Measurements from ENCODE around the gene GZMM. TPM values are rescaled to one million over a fixed set of nuclear protein-coding genes. Genes with fewer than 3 reads are reported as not detected.

Gene GZMM
- total and polyA plus RNA-seq, 2 of the 13 experiments (the other 11 are each of a cell fraction or from before 2014, with no cell fraction given): 0.07 TPM; not detected in 1

GRCh38 chr19:524062-524674 lies 19.7 kb upstream of the GZMM start (continued):
- TF ChIP-seq CEBPB (IDR thresholded peaks at IDR 0.05; ENCODE audit: borderline replicate concordance, low read depth, low read length) (no peak), ZHX2 (IDR thresholded peaks at IDR 0.05; ENCODE audit: low read depth) (no peak), ZHX2 (CRISPR knock-in tag; IDR thresholded peaks at IDR 0.05; ENCODE audit: borderline replicate concordance) (no peak), FLYWCH1 (CRISPR knock-in tag; IDR thresholded peaks at IDR 0.05) (no peak), MAX (IDR thresholded peaks at IDR 0.05) (peak; percentile 71), ZFP62 (CRISPR knock-in tag; IDR thresholded peaks at IDR 0.05) (no peak), ZBTB37 (CRISPR knock-in tag; IDR thresholded peaks at IDR 0.05) (0 out of 2 replicates have a peak, but pooled peaks have one; percentile 13), ZBTB38 (CRISPR knock-in tag; IDR thresholded peaks at IDR 0.05) (peak; percentile 80; the same call in 1 of the 2 replicates), DNMT3B (CRISPR knock-in tag; conservative IDR thresholded peaks at IDR 0.05) (no peak), ZNF563 (CRISPR knock-in tag; IDR thresholded peaks at IDR 0.05) (no peak), ZNF761 (CRISPR knock-in tag; conservative IDR thresholded peaks at IDR 0.05) (0 out of 2 replicates have a peak, but pooled peaks have one; percentile 20), HBP1 (CRISPR knock-in tag; IDR thresholded peaks at IDR 0.05; ENCODE audit: low read depth) (0 out of 2 replicates have a peak, but pooled peaks have one; percentile 34), ZNF556 (CRISPR knock-in tag; IDR thresholded peaks at IDR 0.05; ENCODE audit: borderline replicate concordance) (peak; percentile 79; the same call in 1 of the 2 replicates), ASH2L (IDR thresholded peaks at IDR 0.05; ENCODE audit: insufficient read length, low read depth, low read length) (no peak), NFE2L2 (IDR thresholded peaks at IDR 0.05; ENCODE audit: low read length) (no peak), ZNF572 (CRISPR knock-in tag; IDR thresholded peaks at IDR 0.05) (no peak), GFI1 (CRISPR knock-in tag; IDR thresholded peaks at IDR 0.05; ENCODE audit: borderline replicate concordance) (peak; percentile 52; the same call in 1 of the 2 replicates), RARA (CRISPR knock-in tag; IDR thresholded peaks at IDR 0.05) (peak; percentile 87), NCOA1 (CRISPR knock-in tag; IDR thresholded peaks at IDR 0.05) (peak; percentile 99), TEAD3 (CRISPR knock-in tag; optimal IDR thresholded peaks at IDR 0.05; ENCODE audit: borderline replicate concordance) (no peak)

Measured in HepG2 (cell line).